A673 (cell line): ENCODE results near the gene ZNF366.

Experiments
- EZH2 ChIP-seq: fragments of 200-600 bp; sonication (generic); IDR thresholded peaks from 2 replicates; pipeline ENCODE4 v1.6.1; 2017; ENCODE audit warnings: borderline replicate concordance, low read depth, mild to moderate bottlenecking, mixed read lengths, antibody characterized with exemption, low read length; ENCODE audit not compliant: poor library complexity, severe bottlenecking
- TF ChIP-seq, protein P1 (sequence below): fragments of 300-800, 200-600 bp; sonication (generic); conservative IDR thresholded peaks from 2 replicates; pipeline ENCODE4 v1.5.1; 2017; ENCODE audit warnings: low read depth, mild to moderate bottlenecking, antibody characterized with exemption, low read length, moderate library complexity, mixed read lengths

DNA sequence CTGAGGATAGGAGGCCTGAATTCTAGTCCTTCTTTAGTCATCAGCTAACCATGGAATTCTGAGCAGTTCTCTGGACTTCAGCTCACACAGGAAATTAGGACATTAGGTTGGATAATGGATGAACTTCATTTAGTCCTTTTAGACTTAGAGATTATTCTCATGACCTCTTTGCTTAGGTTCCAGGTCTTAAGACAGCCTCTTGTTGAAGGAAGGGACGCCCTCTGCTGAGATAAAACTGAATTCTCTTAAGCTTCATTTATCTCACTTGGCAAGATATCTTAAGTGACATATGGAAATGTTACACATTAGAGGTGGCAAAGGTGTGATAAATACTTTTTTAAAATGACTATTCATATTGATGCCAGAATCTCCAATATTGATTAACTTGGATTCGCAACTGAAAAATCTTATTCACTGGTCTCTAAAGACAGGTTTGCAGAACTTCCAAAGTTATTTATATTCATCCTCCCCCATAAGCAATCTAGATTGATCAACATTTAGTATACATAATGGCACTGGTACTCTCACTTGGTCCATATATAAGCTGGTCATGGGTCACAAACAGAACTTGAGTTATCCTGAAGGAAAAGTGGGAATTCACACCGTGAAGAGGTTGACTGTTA lies 16.9 kb upstream of the ZNF366 start:
- TF ChIP-seq, protein P1, sequence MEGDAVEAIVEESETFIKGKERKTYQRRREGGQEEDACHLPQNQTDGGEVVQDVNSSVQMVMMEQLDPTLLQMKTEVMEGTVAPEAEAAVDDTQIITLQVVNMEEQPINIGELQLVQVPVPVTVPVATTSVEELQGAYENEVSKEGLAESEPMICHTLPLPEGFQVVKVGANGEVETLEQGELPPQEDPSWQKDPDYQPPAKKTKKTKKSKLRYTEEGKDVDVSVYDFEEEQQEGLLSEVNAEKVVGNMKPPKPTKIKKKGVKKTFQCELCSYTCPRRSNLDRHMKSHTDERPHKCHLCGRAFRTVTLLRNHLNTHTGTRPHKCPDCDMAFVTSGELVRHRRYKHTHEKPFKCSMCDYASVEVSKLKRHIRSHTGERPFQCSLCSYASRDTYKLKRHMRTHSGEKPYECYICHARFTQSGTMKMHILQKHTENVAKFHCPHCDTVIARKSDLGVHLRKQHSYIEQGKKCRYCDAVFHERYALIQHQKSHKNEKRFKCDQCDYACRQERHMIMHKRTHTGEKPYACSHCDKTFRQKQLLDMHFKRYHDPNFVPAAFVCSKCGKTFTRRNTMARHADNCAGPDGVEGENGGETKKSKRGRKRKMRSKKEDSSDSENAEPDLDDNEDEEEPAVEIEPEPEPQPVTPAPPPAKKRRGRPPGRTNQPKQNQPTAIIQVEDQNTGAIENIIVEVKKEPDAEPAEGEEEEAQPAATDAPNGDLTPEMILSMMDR: peak; percentile 70
- TF ChIP-seq EZH2: no peak
